Endothelial cell of umbilical vein (primary cell): ENCODE results near the gene SPAG16. TPM values are rescaled to one million over a fixed set of nuclear protein-coding genes. Genes with fewer than 3 reads are reported as not detected.

Experiments
- BruUV-seq: library from RNA; stranded (reverse); fragments of 400-500 nt; replicated peaks from 2 replicates; lab custom pipeline; 2021; lab: Mats Ljungman, UMichigan
- CTCF ChIA-PET: fragments of 300-600, 350-600 bp; sonication (Branson Sonifier 250); formaldehyde crosslinking; loops from one replicate; lab custom pipeline; 2021; ENCODE audit warnings: antibody characterized with exemption, inconsistent platforms; lab: Charles Lee
- POLR2A ChIA-PET: fragments of 300-600, 350-600 bp; sonication (Branson Sonifier 250); formaldehyde crosslinking; loops from one replicate; lab custom pipeline; 2021; ENCODE audit warnings: antibody characterized with exemption, inconsistent platforms; lab: Charles Lee
- DNase-seq: peaks from one replicate; pipeline ENCODE4 v3.0.0-alpha.2; 2011; ENCODE audit warnings: low read depth, low spot score
- FAIRE-seq: peaks from 2 replicates; lab custom pipeline; 2011; peaks lifted over from hg19 to GRCh38; lab: Jason Lieb, UNC
- H2AFZ ChIP-seq: 2 replicates; pipeline ENCODE4 v1.6.0; 2012; ENCODE audit warnings: low read depth, low read length, control low read depth, inconsistent platforms
- H3K27ac ChIP-seq: 2 replicates; pipeline ENCODE4 v1.5.1; 2011; ENCODE audit warnings: low read depth, mild to moderate bottlenecking, control low read depth, low read length, moderate library complexity; ENCODE audit not compliant: insufficient read depth
- H3K27me3 ChIP-seq, 2 experiments: 2 replicates each; pipeline versions ENCODE4 v1.6.0 to v1.6.1; 2011; ENCODE audit warnings: low read length in 2 of 2, mixed read lengths in 1 of 2; ENCODE audit not compliant: control insufficient read depth in 2 of 2, insufficient read depth in 2 of 2
- H3K36me3 ChIP-seq, 2 experiments: 2 replicates in 1 of 2; 3 replicates in 1 of 2; pipeline ENCODE4 v1.5.1; 2011; ENCODE audit warnings: low read length in 2 of 2, mild to moderate bottlenecking in 1 of 2, moderate library complexity in 1 of 2; ENCODE audit not compliant: control insufficient read depth in 2 of 2, insufficient read depth in 2 of 2; ENCODE audit errors: extremely low read depth in 1 of 2
- H3K4me1 ChIP-seq: 3 replicates; pipeline ENCODE4 v1.5.1; 2011; ENCODE audit warnings: mild to moderate bottlenecking, low read length; ENCODE audit not compliant: control insufficient read depth, insufficient read depth; ENCODE audit errors: extremely low read depth
- H3K4me2 ChIP-seq: 2 replicates; pipeline ENCODE4 v1.6.1; 2011; ENCODE audit warnings: low read length, control low read depth, mixed read lengths; ENCODE audit not compliant: insufficient read depth
- H3K4me3 ChIP-seq, 3 experiments: fragments of 200-600 bp in 1 of 3; sonication (generic), shearing (Covaris generic) in 1 of 3; replicated peaks in 1 of 3; 2 replicates each; pipeline ENCODE4 v1.5.1; 2011 to 2016; ENCODE audit warnings: control low read depth in 3 of 3, low read length in 3 of 3, mild to moderate bottlenecking in 2 of 3, inconsistent platforms in 1 of 3, low read depth in 1 of 3, moderate library complexity in 1 of 3; ENCODE audit not compliant: insufficient read depth in 1 of 3
- H3K79me2 ChIP-seq: 2 replicates; pipeline ENCODE4 v1.6.0; 2012; ENCODE audit warnings: low read length, inconsistent platforms; ENCODE audit not compliant: control insufficient read depth, insufficient read depth
- H3K9ac ChIP-seq: replicated peaks from 2 replicates; pipeline ENCODE3; 2011; ENCODE audit warnings: low read length, control low read depth; ENCODE audit not compliant: insufficient read depth; ENCODE audit errors: extremely low read depth
- H3K9me1 ChIP-seq: replicated peaks from 3 replicates; pipeline ENCODE4 v1.6.0; 2011; ENCODE audit warnings: mild to moderate bottlenecking, low read length; ENCODE audit not compliant: control insufficient read depth, insufficient read depth; ENCODE audit errors: extremely low read depth
- H3K9me3 ChIP-seq: replicated peaks from 2 replicates; pipeline ENCODE4 v1.5.1; 2012; ENCODE audit warnings: low read length, inconsistent platforms; ENCODE audit not compliant: control insufficient read depth, insufficient read depth
- H4K20me1 ChIP-seq: replicated peaks from 2 replicates; pipeline ENCODE3; 2011; ENCODE audit warnings: mild to moderate bottlenecking, low read length; ENCODE audit not compliant: control insufficient read depth, insufficient read depth; ENCODE audit errors: extremely low read depth
- CTCF ChIP-seq, 2 donors: IDR thresholded peaks; 1 replicate in 1 of 2; 2 replicates in 1 of 2; pipeline ENCODE4 v1.5.1; 2011; ENCODE audit warnings: low read length in 2 of 2, mild to moderate bottlenecking in 2 of 2, moderate library complexity in 2 of 2, control low read depth in 1 of 2, inconsistent platforms in 1 of 2, low read depth in 1 of 2; ENCODE audit not compliant: insufficient read depth in 1 of 2; ENCODE audit errors: extremely low read depth in 1 of 2
- EZH2 ChIP-seq: IDR thresholded peaks from 2 replicates; pipeline ENCODE4 v1.6.1; 2012; ENCODE audit warnings: borderline replicate concordance, low read depth, mild to moderate bottlenecking, moderate library complexity, low read length, inconsistent platforms; ENCODE audit not compliant: severe bottlenecking
- FOS ChIP-seq: IDR thresholded peaks from 2 replicates; pipeline ENCODE4 v1.6.1; 2011; ENCODE audit warnings: mild to moderate bottlenecking, low read length, moderate library complexity, borderline replicate concordance; ENCODE audit not compliant: insufficient read depth
- GATA2 ChIP-seq: IDR thresholded peaks from 2 replicates; pipeline ENCODE4 v1.7.0; 2011; ENCODE audit warnings: low read depth, mild to moderate bottlenecking, moderate library complexity, mixed read lengths, low read length; ENCODE audit not compliant: insufficient read length, insufficient read depth
- JUN ChIP-seq: IDR thresholded peaks from 2 replicates; pipeline ENCODE4 v1.6.1; 2011; ENCODE audit warnings: borderline replicate concordance, low read depth; ENCODE audit not compliant: insufficient read length, insufficient read depth
- MAX ChIP-seq: IDR thresholded peaks from 2 replicates; pipeline ENCODE4 v1.6.1; 2011; ENCODE audit not compliant: insufficient read depth, insufficient read length
- MYC ChIP-seq: IDR thresholded peaks from one replicate; pipeline ENCODE4 v1.6.1; 2011; ENCODE audit warnings: mild to moderate bottlenecking, low read depth, low read length
- POLR2A ChIP-seq: IDR thresholded peaks from 2 replicates; pipeline ENCODE4 v1.6.1; 2012; ENCODE audit warnings: low read depth, mild to moderate bottlenecking, control low read depth, low read length
- POLR2AphosphoS5 ChIP-seq: IDR thresholded peaks from 2 replicates; pipeline ENCODE4 v1.6.1; 2012; ENCODE audit warnings: low read depth, mild to moderate bottlenecking, control low read depth, low read length, moderate library complexity; ENCODE audit not compliant: insufficient read depth
- dilution Hi-C: fragments of 300-500 bp; cut with MboI; formaldehyde crosslinking; loops from one replicate; pipeline ENCODE4 v1.15.0; 2019; ENCODE audit warnings: low sequenced_read_pairs; ENCODE audit not compliant: extremely low pct_ligation_motif_present
- intact Hi-C: fragments of 100-400 bp; cut with micrococcal nuclease; formaldehyde crosslinking; loops from one replicate; pipeline ENCODE4 v1.10.0; 2022
- polyA plus RNA-seq, 4 experiments: library from polyadenylated mRNA; depleted of rRNA in 3 of 4; stranded (reverse) in 3 of 4; unstranded in 1 of 4; fragments of >200 nt; gene quantifications; 2 replicates each; pipeline versions ENCODE4 v1.2.1 to v1.2.3, GENCODE V29; 2011 to 2012; ENCODE audit warnings: missing spikeins in 1 of 4
- total RNA-seq: library from RNA; stranded (reverse); gene quantifications from 2 replicates; pipeline ENCODE4 v1.2.3, GENCODE V29; 2021

The SPAG16 gene
- total and polyA plus RNA-seq, 2 donors (not counting 3 experiments of a cell fraction or from before 2014, with no cell fraction given): 4.0 to 7.7 TPM

DNA sequence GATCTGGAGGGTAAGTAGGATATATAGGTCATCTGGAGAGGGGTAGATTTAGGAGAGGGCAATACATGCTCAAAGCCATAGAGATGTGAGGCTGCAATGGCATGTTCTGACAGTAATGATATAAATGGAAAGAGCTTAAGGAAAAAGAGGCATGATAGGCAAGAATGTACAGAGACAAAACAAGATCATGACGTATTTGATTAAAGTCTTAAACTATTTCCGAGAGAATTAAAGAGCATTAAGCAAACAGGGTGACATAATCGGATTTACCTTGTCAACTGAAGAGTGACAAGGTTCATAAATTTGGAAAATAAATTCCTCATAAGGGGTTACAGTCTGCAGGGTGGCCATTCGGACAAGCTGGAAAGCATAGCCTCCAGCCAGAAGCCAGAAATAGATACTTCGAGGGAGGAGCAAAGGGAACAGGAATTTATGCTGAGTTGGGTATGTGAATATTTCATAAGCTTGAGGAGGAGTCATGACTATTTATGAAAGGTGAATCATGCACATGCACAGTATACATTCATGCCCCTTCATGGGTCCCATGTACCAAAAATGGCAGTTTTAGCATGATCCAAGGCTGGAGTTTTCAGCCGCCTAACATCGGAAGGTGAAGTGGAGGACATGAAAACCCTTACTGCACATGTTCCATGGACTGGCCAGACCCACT, 730.4 kb downstream of the SPAG16 start:
- Histone ChIP-seq H3K27ac (no peak overlapping the region), H3K36me3 (no peaks in the 10 kb centered on the region), H3K79me2 (no peaks in the 10 kb centered on the region), H3K4me2 (no peak overlapping the region), H3K4me1 (peaks cover 9% of the 10 kb centered on the region), H4K20me1 (no peaks in the 10 kb centered on the region), H2AFZ (no peak overlapping the region), H3K9me1 (no peaks in the 10 kb centered on the region), H3K4me3 (no peak overlapping the region), H3K9me3 (no peaks in the 10 kb centered on the region), H3K9ac (no peak overlapping the region), H3K27me3 (no peaks in the 10 kb centered on the region)
- dilution Hi-C loops (no loop called here), intact Hi-C loops (no loop called here)
- POLR2A ChIA-PET: no interaction called here
- BruUV-seq: no TSS peak
- no peak for DNase-seq
- TF ChIP-seq FOS (no peak), MAX (no peak), CTCF (IDR thresholded peaks at IDR 0.05; ENCODE audit: extremely low read depth in 1 of 2, insufficient read depth in 1 of 2, low read depth in 1 of 2, low read length in 2 of 2) (no peak), POLR2AphosphoS5 (no peak), POLR2A (no peak), JUN (no peak), EZH2 (no peak), GATA2 (no peak), MYC (no peak)
- CTCF ChIA-PET: no interaction called here
- FAIRE-seq: no peak
